ENCODE data around the gene RBMS3.
A peak's percentile ranks its signal among the peaks of the same experiment; 100 is the strongest.

Gene RBMS3

GRCh38 chr3:29940759-29941323 is 660.0 kb downstream of the RBMS3 start:
- DNase-seq (ENCODE audit: low spot score): no peak

DNA sequence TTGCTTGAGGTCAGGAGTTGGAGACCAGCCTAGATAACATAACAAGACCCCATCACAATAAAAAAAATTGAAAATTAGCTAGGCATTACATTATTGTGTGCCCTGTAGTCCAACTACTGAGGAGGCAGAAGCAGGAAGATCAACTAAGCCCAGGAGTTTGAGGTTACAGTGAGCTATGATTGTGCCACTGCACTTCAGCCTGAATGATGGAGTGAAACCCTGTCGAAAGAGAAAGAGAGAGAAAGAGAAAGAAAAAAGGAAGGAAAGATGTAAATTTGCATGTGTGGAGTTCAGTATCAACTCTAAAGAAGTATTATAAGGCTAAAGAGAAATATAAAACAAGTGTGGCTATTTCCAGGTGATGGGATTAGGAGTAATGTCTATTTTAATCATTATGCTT is 661.4 kb downstream of the RBMS3 start:
- no peak for DNase-seq (ENCODE audit: low spot score)

DNA sequence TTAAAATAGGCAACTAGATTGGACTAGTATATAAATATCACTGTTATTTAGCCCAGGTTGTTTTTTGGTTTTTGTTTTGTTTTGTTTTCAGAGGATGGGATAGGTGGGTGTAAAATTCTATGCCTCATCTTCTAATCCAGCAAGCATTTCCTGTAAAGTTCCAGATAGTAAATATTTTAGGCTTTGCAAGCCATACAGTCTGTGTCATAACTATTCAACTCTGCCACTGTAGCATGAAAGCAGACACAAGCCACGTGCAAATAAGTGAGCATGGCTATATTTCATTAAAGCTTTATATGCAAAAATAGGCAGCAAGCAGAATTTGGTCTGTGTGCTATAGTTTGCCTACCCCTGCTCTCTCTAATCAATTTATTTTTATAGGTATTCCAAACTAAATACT is 668.3 kb downstream of the RBMS3 start:
- DNase-seq (ENCODE audit: low spot score): no peak

- DNase-seq (ENCODE audit: low spot score): peak; percentile 9
Observed at GRCh38 chr3:29949940-29950616, 669.2 kb downstream of the RBMS3 start.

DNA sequence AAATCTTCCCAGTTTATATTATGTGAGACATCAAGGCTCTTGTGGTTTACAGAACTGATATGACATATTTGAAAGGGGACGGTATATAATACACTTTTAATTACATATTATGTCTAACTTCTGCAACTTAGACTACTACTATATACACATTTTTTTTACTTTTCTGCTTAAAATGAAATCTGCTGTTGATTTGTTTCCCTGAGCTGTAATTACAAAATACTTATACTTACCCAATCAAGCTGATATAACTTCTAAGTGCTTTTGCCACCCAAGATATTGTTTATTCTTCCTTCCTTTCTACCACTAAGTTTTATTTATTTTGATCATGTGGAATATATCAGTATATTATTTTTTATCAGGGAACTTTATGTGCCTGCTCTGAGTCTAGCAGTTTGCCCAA is 671.6 kb downstream of the RBMS3 start:
- DNase-seq (ENCODE audit: low spot score): no peak

DNA sequence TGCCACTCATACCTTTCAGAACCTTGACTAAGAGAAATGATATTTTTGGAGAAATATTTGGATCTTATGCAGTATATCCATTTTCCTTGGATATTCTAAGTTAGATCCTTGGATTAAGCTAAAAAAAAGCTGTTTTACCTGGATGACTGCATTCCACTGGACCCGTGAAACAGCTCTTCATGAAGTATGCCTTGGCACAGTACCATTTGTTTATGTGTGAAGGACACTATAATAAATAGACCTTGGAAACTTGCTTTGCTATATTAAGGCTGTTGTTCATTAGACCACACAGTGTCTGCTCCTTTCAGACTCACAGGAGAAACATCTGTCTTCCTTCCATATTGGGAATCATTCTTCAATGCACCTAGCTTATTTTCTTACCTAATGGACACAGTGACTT is 674.5 kb downstream of the RBMS3 start:
- no peak for DNase-seq (ENCODE audit: low spot score)

- no peak for DNase-seq (ENCODE audit: low spot score)
Observed at GRCh38 chr3:29958816-29959215, 677.9 kb downstream of the RBMS3 start.

DNA sequence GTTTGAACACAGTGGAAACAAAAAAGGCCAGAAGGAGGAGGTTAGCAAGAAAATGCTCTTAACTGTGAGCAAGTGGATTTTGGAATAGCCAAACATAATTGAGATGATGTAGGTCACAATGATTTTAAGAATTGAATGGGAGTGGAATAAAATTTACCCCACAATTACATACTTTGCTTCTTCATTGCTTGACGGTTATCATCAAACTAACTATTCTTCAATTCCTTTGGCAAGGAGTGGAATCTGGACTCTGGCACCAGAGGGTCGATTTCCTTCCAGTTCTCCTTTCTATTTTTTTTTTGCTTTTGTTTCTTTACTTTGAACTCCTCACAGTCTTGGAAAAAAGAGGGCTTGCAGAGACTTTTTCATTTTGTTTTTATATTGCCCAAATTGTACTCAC is 691.0 kb downstream of the RBMS3 start:
- DNase-seq (ENCODE audit: low spot score): no peak

DNA sequence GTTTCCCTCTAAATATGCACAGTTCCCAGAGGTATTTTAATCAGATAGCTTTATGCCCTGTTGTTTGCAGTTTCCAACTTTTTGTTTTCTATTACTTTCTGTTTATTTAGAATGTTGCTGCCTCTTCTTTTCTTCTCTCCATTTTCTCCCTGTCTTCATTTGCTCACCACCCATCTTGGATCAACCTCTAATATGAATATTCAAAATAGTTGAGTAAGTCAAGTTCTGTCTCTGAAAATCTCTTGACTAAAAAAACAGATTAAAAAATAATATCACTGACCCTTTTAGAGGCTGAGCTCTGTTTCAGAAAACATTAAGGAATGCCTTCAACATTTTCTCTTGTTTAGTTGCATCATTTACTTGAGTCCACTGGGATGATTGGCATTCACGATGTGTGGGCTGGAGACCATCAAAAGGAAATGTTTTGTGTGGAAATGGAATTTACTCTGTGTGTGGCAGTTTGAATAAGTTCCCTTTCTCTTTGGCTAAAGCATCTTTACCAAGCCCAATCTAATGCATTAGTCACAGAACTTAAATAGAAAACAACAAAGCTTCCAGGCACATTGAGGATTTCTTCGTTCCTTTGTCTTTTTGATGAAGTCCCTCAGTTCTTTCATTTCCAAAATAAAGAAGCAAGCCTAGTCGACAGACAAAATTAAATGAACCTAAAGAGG is 691.6 kb downstream of the RBMS3 start:
- DNase-seq (ENCODE audit: low spot score): no peak

DNA sequence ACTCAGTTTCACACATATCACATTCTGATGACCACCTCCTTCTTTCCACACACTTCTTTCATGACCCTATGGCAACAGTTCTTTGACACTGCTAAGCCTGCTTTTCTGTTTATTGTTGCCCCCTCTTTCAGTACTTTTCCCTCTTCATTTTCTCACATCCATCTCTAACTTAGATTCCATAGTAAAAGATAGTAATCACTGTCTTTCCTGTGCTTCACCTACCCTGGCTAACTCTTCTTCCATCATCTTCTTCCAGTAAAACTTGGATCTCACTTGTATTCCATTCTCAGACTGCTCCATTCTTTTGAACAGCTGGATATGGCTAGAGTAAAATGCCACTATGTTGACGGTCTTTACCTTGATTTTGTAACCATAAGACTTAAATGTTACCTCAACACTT is 692.9 kb downstream of the RBMS3 start:
- DNase-seq (ENCODE audit: low spot score): no peak

- DNase-seq (ENCODE audit: low spot score): no peak
Observed at GRCh38 chr3:29976871-29977270, 696.0 kb downstream of the RBMS3 start.

DNA sequence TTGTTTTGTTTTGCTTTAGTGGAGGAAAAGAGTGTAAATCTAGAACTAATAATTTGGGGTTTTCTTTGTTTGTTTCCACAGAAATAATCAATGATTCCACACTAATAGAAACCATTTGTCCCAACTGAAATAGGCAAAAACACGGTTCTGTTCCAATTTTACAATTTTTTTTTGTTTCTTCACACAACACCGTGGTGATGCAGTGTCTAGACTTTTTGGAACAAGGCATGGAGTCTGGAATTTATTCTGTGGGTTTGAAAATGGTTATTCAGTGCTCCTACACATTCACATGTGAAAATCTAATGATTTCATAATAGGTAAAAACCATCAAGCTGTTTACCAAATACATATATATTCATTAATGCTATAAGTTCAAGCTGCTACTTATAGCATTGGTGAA is 696.5 kb downstream of the RBMS3 start:
- DNase-seq (ENCODE audit: low spot score): no peak

DNA sequence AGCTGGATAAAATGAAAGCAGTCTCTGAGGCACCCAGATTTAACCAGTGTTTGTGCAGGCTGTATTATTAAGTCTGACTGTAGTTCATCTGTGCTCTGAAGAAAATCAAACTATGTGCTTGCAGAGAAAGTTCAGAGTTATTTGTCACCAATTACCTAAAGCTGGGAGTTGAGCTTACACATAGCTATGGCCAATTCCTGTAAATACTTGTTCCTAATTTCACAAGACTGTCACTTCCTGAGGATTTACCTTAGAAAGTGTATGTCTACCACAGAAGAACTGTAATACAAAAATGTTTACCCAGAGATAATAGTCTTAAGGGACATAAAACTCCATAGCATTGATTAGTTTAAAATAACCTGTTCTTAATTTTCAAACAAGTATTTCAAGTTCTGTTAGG is 697.2 kb downstream of the RBMS3 start:
- no peak for DNase-seq (ENCODE audit: low spot score)

GRCh38 chr3:29991198-29991597 is 710.3 kb downstream of the RBMS3 start:
- DNase-seq (ENCODE audit: low spot score): no peak

- DNase-seq (ENCODE audit: low spot score): no peak
Observed at GRCh38 chr3:30002797-30003196, 721.9 kb downstream of the RBMS3 start.

DNA sequence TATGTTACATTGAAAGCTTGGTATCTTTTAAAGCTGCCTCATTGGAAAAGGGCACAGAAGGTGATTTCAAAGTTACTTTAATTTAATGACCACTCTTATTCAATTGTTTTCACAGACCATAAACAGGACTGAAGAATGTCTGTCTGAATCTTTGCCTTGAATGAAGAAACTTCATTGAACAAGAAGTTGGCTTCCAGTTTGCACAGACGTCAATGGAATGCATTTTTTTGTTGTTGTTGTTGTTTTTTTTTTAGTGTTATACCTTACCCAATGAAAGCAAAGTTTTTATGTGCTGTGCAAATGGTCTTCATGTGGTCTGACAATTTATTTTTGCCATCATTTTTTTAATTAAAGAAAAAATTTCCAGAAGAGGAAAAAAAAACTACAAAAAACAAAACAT is 722.9 kb downstream of the RBMS3 start:
- no peak for DNase-seq (ENCODE audit: low spot score)

- no peak for DNase-seq (ENCODE audit: low spot score)
Observed at GRCh38 chr3:30004481-30004880, 723.6 kb downstream of the RBMS3 start.

- no peak for DNase-seq (ENCODE audit: low spot score)
Observed at GRCh38 chr3:30006111-30006510, 725.2 kb downstream of the RBMS3 start.

GRCh38 chr3:30007668-30008067 is 726.8 kb downstream of the RBMS3 start:
- no peak for DNase-seq (ENCODE audit: low spot score)

DNA sequence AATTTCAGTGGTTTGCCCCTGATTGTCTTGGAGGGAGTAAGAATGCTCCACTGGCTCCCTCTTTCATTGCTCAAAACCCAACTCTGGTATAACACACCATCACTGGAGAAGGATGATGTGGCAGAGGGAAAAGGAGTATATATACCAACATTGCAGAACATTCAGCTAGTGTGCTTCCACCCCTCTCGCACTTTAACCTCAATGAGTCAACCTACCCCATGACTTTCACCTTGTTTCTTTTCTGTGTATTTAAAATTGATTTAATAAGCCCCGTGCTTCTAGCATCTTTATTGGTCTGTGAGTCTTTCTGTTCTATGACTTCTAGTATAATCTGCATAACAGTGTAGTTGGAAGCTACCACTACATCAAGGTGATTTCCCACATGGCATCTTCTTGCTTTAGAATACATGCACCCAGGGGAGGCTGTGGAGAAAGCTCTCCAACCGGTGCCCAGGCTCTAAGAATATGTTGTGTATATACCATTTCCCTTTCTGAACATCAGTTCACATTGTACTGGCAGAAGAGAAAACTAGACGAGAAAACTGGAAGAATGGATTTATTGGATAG is 730.4 kb downstream of the RBMS3 start:
- DNase-seq (ENCODE audit: low spot score): no peak

GRCh38 chr3:30012941-30013543 is 732.2 kb downstream of the RBMS3 start:
- peak; percentile 70 for DNase-seq (ENCODE audit: low spot score)

GRCh38 chr3:30017901-30018300 is 737.0 kb downstream of the RBMS3 start:
- no peak for DNase-seq (ENCODE audit: low spot score)

- DNase-seq (ENCODE audit: low spot score): no peak
Observed at GRCh38 chr3:30020380-30020779, 739.5 kb downstream of the RBMS3 start.

Measured in Ammon's horn (tissue), 1 donor.